ENCODE data around the gene TMEM244. TPM values are rescaled to one million over a fixed set of nuclear protein-coding genes. Genes with fewer than 3 reads are reported as not detected.

Gene TMEM244
- total and polyA plus RNA-seq, 4 donors, result not detected

DNA sequence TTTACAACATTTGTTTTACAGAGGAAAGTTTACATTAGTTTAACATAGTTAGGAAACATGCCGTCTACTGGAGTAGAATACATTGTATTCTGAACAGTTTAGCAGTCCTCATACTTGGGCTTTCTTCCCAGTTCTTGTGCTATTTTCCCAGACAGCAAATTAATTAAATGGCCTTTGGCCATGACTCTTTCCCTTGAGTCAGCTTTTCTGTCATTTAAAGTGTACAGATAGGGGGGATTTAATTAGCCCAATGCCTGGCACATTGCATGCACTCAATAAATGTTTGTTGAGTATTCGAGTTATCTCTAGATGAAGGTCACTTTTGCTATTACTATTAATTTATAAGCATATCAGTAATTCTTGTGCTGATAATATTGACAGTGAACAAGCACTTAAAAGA, 1.6 kb downstream of the TMEM244 start:
- Histone ChIP-seq H3K9me3 (ENCODE audit: control insufficient read depth, low read length) (no peaks in the 10 kb centered on the region), H3K4me1 (ENCODE audit: control insufficient read depth in 1 of 2, insufficient read depth in 2 of 2, low read length in 2 of 2) (no peaks in the 10 kb centered on the region), H3K27me3 (ENCODE audit: control insufficient read depth in 1 of 2, insufficient read depth in 2 of 2, low read length in 1 of 2) (no peaks in the 10 kb centered on the region), H3K27ac (ENCODE audit: low read depth in 1 of 2, low read length in 2 of 2) (no peak overlapping the region), H3K36me3 (ENCODE audit: control insufficient read depth in 1 of 2, insufficient read depth in 2 of 2, low read length in 1 of 2) (no peaks in the 10 kb centered on the region), H3K4me3 (ENCODE audit: low read length in 2 of 2) (no peak overlapping the region)
- no peak for ATAC-seq (ENCODE audit: low FRiP score)
- WGBS, 2 donors, result 14 to 19% methylated on average over 2 of the region's 2 CpGs
- DNase-seq, result no peak
- intact Hi-C loops (cut with DNase I), result no loop called here

GRCh38 chr6:129857838-129858237, 3.3 kb downstream of the TMEM244 start:
- Histone ChIP-seq H3K27me3 (ENCODE audit: control insufficient read depth in 1 of 2, insufficient read depth in 2 of 2, low read length in 1 of 2) (no peaks in the 10 kb centered on the region), H3K27ac (ENCODE audit: low read depth in 1 of 2, low read length in 2 of 2) (no peak overlapping the region), H3K9me3 (ENCODE audit: control insufficient read depth, low read length) (no peaks in the 10 kb centered on the region), H3K4me1 (ENCODE audit: control insufficient read depth in 1 of 2, insufficient read depth in 2 of 2, low read length in 2 of 2) (no peaks in the 10 kb centered on the region), H3K4me3 (ENCODE audit: low read length in 2 of 2) (no peak overlapping the region), H3K36me3 (ENCODE audit: control insufficient read depth in 1 of 2, insufficient read depth in 2 of 2, low read length in 1 of 2) (no peaks in the 10 kb centered on the region)
- 72 to 79% methylated on average over 4 of the region's 4 CpGs for WGBS, 2 donors
- DNase-seq (no peak), ATAC-seq (ENCODE audit: low FRiP score) (no peak)
- intact Hi-C loops (cut with DNase I), result no loop called here

GRCh38 chr6:129853996-129854711, 7.0 kb downstream of the TMEM244 start:
- H3K4me3 ChIP-seq (ENCODE audit: low read length in 2 of 2), result no peak overlapping the region
- H3K36me3 ChIP-seq (ENCODE audit: control insufficient read depth in 1 of 2, insufficient read depth in 2 of 2, low read length in 1 of 2), result no peaks in the 10 kb centered on the region
- intact Hi-C loops (cut with DNase I), result no loop called here
- DNase-seq (no peak), ATAC-seq (ENCODE audit: low FRiP score) (no peak)
- H3K27me3 ChIP-seq (ENCODE audit: control insufficient read depth in 1 of 2, insufficient read depth in 2 of 2, low read length in 1 of 2), result no peaks in the 10 kb centered on the region
- H3K27ac ChIP-seq (ENCODE audit: low read depth in 1 of 2, low read length in 2 of 2), result no peak overlapping the region
- no peaks in the 10 kb centered on the region for H3K4me1 ChIP-seq (ENCODE audit: control insufficient read depth in 1 of 2, insufficient read depth in 2 of 2, low read length in 2 of 2)
- no peaks in the 10 kb centered on the region for H3K9me3 ChIP-seq (ENCODE audit: control insufficient read depth, low read length)
- WGBS, 2 donors, result 78 to 80% methylated on average over 3 of the region's 3 CpGs

DNA sequence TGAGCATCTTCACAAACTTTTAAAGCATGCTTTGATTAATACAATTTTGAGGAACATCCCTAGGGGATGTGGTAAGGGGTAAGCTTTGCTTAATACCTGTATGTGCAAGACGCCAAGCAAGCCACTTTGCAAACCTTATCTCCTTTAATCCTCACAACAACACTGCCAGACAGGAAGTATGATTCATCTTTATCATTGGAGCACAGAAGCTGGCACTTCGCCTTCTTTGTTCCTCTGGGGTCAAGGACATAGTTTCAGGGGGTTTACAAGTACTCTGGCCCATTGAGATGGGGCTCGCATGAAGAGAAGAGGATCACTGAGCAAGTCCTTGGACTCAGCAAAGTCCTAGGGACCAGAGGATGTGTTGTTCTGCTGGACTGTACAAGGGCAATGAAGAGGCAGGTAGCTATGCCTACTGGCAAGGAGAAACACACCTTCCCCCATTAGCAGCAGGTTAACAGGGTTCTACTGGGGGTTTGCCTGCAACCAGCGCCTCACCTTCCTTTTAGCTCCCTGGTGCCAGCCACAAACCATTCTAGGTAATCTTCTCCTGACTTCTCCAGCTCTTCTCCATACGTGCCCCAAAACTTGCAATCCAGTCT, 8.8 kb downstream of the TMEM244 start:
- H3K4me1 ChIP-seq (ENCODE audit: control insufficient read depth in 1 of 2, insufficient read depth in 2 of 2, low read length in 2 of 2), result no peaks in the 10 kb centered on the region
- no peaks in the 10 kb centered on the region for H3K9me3 ChIP-seq (ENCODE audit: control insufficient read depth, low read length)
- H3K27me3 ChIP-seq (ENCODE audit: control insufficient read depth in 1 of 2, insufficient read depth in 2 of 2, low read length in 1 of 2), result no peaks in the 10 kb centered on the region
- H3K4me3 ChIP-seq (ENCODE audit: low read length in 2 of 2), result no peak overlapping the region
- DNase-seq (no peak), ATAC-seq (ENCODE audit: low FRiP score) (no peak)
- 72 to 76% methylated on average over 5 of the region's 5 CpGs for WGBS, 2 donors
- intact Hi-C loops (cut with DNase I), result no loop called here
- H3K36me3 ChIP-seq (ENCODE audit: control insufficient read depth in 1 of 2, insufficient read depth in 2 of 2, low read length in 1 of 2), result no peaks in the 10 kb centered on the region
- H3K27ac ChIP-seq (ENCODE audit: low read depth in 1 of 2, low read length in 2 of 2), result no peak overlapping the region

- Histone ChIP-seq H3K4me1 (ENCODE audit: control insufficient read depth in 1 of 2, insufficient read depth in 2 of 2, low read length in 2 of 2) (no peaks in the 10 kb centered on the region), H3K27ac (ENCODE audit: low read depth in 1 of 2, low read length in 2 of 2) (no peak overlapping the region), H3K36me3 (ENCODE audit: control insufficient read depth in 1 of 2, insufficient read depth in 2 of 2, low read length in 1 of 2) (no peaks in the 10 kb centered on the region), H3K4me3 (ENCODE audit: low read length in 2 of 2) (no peak overlapping the region), H3K9me3 (ENCODE audit: control insufficient read depth, low read length) (no peaks in the 10 kb centered on the region), H3K27me3 (ENCODE audit: control insufficient read depth in 1 of 2, insufficient read depth in 2 of 2, low read length in 1 of 2) (no peaks in the 10 kb centered on the region)
- WGBS, 2 donors, result 80 to 83% methylated on average over 3 of the region's 3 CpGs
- intact Hi-C loops (cut with DNase I), result no loop called here
- DNase-seq (no peak), ATAC-seq (ENCODE audit: low FRiP score) (no peak)
Observed at GRCh38 chr6:129849456-129849855, 11.7 kb downstream of the TMEM244 start.

DNA sequence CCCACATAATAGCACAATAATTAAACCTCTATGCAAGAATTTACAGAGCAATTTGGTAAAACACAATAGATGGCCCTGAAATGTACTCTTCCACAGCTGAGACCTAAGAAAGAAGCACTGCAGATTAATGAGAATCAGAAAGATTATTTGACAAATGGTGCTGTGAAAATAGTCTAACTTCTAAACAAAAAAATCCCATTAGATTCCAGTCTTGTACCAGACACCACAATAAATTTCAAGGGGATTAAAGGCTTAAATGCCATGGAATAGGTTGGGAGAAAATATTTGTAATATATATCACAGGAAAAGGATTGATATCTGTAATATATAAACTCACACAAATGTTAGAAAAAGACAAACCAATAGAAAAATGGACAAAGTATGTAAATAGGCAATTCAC, 14.4 kb downstream of the TMEM244 start:
- no peak overlapping the region for H3K4me3 ChIP-seq (ENCODE audit: low read length in 2 of 2)
- H3K9me3 ChIP-seq (ENCODE audit: control insufficient read depth, low read length), result no peaks in the 10 kb centered on the region
- DNase-seq (no peak), ATAC-seq (ENCODE audit: low FRiP score) (no peak)
- H3K4me1 ChIP-seq (ENCODE audit: control insufficient read depth in 1 of 2, insufficient read depth in 2 of 2, low read length in 2 of 2), result no peaks in the 10 kb centered on the region
- no peaks in the 10 kb centered on the region for H3K36me3 ChIP-seq (ENCODE audit: control insufficient read depth in 1 of 2, insufficient read depth in 2 of 2, low read length in 1 of 2)
- H3K27me3 ChIP-seq (ENCODE audit: control insufficient read depth in 1 of 2, insufficient read depth in 2 of 2, low read length in 1 of 2), result no peaks in the 10 kb centered on the region
- no peak overlapping the region for H3K27ac ChIP-seq (ENCODE audit: low read depth in 1 of 2, low read length in 2 of 2)
- intact Hi-C loops (cut with DNase I), result no loop called here

DNA sequence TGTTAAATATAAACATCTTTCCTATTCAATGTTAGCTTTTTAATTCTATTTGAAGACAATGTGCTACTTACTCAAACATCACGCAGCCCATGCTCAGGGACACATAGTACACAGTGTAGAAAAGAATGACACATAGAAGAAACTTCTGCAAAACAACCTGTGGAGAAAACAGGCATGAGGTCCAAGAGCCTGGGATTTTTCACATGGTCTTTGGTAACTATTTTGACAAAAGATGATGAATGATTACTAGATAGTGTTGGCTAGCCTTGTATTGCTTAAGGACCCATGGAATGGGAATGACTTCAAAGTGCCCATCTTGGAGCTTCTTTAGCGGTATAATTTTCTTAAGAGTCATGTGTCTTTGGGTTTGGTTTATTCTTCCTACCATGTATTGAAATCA, 15.4 kb downstream of the TMEM244 start:
- no peak overlapping the region for H3K4me3 ChIP-seq (ENCODE audit: low read length in 2 of 2)
- DNase-seq (no peak), ATAC-seq (ENCODE audit: low FRiP score) (no peak)
- 89 to 90% methylated on average over 2 of the region's 2 CpGs for WGBS, 2 donors
- no peaks in the 10 kb centered on the region for H3K4me1 ChIP-seq (ENCODE audit: control insufficient read depth in 1 of 2, insufficient read depth in 2 of 2, low read length in 2 of 2)
- intact Hi-C loops (cut with DNase I), result no loop called here
- H3K27me3 ChIP-seq (ENCODE audit: control insufficient read depth in 1 of 2, insufficient read depth in 2 of 2, low read length in 1 of 2), result no peaks in the 10 kb centered on the region
- no peaks in the 10 kb centered on the region for H3K9me3 ChIP-seq (ENCODE audit: control insufficient read depth, low read length)
- no peaks in the 10 kb centered on the region for H3K36me3 ChIP-seq (ENCODE audit: control insufficient read depth in 1 of 2, insufficient read depth in 2 of 2, low read length in 1 of 2)
- H3K27ac ChIP-seq (ENCODE audit: low read depth in 1 of 2, low read length in 2 of 2), result no peak overlapping the region

DNA sequence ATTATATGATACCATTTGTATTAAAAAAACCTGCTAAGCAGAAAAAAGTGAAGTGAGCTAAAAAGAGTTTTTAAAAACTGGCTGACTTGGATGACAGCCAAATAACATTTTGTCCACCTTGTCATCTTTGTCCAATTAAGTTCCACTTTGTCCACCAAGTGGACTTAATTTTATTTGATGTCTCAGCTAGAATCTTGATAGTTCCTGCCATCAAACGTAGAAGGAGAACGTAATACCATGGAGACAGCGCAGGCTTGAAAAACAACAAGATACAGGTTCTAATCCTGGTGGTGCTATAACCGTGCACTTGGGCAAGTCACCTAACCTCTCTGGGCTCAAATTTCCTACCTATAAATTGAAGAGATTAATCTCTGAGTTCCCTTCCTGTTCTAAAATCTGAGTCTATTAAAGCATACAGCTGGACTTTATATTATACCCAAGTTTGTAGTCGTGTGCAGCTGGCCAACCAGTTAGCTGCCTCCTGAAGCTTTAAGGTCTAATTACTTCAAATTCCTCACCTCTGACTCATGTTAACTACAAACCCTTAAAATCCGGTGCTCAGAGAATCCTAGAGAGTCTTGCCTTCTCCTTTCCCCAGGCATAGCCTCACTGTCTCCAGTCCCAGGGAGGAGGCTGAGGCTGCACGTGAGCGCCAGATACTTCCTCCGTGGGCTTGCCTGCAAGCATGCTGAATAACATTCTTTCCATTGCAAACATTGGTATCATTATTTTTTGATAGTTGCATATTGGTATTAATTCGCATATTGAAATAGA, 16.8 kb downstream of the TMEM244 start:
- Histone ChIP-seq H3K4me1 (ENCODE audit: control insufficient read depth in 1 of 2, insufficient read depth in 2 of 2, low read length in 2 of 2) (no peaks in the 10 kb centered on the region), H3K27ac (ENCODE audit: low read depth in 1 of 2, low read length in 2 of 2) (no peak overlapping the region), H3K36me3 (ENCODE audit: control insufficient read depth in 1 of 2, insufficient read depth in 2 of 2, low read length in 1 of 2) (no peaks in the 10 kb centered on the region), H3K9me3 (ENCODE audit: control insufficient read depth, low read length) (no peaks in the 10 kb centered on the region), H3K4me3 (ENCODE audit: low read length in 2 of 2) (no peak overlapping the region), H3K27me3 (ENCODE audit: control insufficient read depth in 1 of 2, insufficient read depth in 2 of 2, low read length in 1 of 2) (no peaks in the 10 kb centered on the region)
- DNase-seq (no peak), ATAC-seq (ENCODE audit: low FRiP score) (no peak)
- 62 to 68% methylated on average over 10 of the region's 10 CpGs for WGBS, 2 donors
- intact Hi-C loops (cut with DNase I), result no loop called here

- H3K27me3 ChIP-seq (ENCODE audit: control insufficient read depth in 1 of 2, insufficient read depth in 2 of 2, low read length in 1 of 2), result no peaks in the 10 kb centered on the region
- no peak for ATAC-seq (ENCODE audit: low FRiP score)
- intact Hi-C loops (cut with DNase I), result no loop called here
- WGBS, 2 donors, result 70 to 75% methylated on average over 5 of the region's 5 CpGs
- H3K4me3 ChIP-seq (ENCODE audit: low read length in 2 of 2), result no peak overlapping the region
- no peaks in the 10 kb centered on the region for H3K36me3 ChIP-seq (ENCODE audit: control insufficient read depth in 1 of 2, insufficient read depth in 2 of 2, low read length in 1 of 2)
- no peaks in the 10 kb centered on the region for H3K4me1 ChIP-seq (ENCODE audit: control insufficient read depth in 1 of 2, insufficient read depth in 2 of 2, low read length in 2 of 2)
- H3K27ac ChIP-seq (ENCODE audit: low read depth in 1 of 2, low read length in 2 of 2), result no peak overlapping the region
- DNase-seq, result no peak
- no peaks in the 10 kb centered on the region for H3K9me3 ChIP-seq (ENCODE audit: control insufficient read depth, low read length)
Observed at GRCh38 chr6:129843573-129843972, 17.5 kb downstream of the TMEM244 start.

Measured in aorta (tissue), 5 donors.